Endothelial cell of umbilical vein (primary cell): ENCODE measurements around the gene PRSS33. TPM values are rescaled to one million over a fixed set of nuclear protein-coding genes. Genes with fewer than 3 reads are reported as not detected.

Experiments
- BruUV-seq: library from RNA; stranded (reverse); fragments of 400-500 nt; replicated peaks from 2 replicates; lab custom pipeline; 2021; lab: Mats Ljungman, UMichigan
- CTCF ChIA-PET: fragments of 300-600, 350-600 bp; sonication (Branson Sonifier 250); formaldehyde crosslinking; loops from one replicate; lab custom pipeline; 2021; ENCODE audit warnings: antibody characterized with exemption, inconsistent platforms; lab: Charles Lee
- POLR2A ChIA-PET: fragments of 300-600, 350-600 bp; sonication (Branson Sonifier 250); formaldehyde crosslinking; loops from one replicate; lab custom pipeline; 2021; ENCODE audit warnings: antibody characterized with exemption, inconsistent platforms; lab: Charles Lee
- DNase-seq: peaks from one replicate; pipeline ENCODE4 v3.0.0-alpha.2; 2011; ENCODE audit warnings: low read depth, low spot score
- FAIRE-seq: peaks from 2 replicates; lab custom pipeline; 2011; peaks lifted over from hg19 to GRCh38; lab: Jason Lieb, UNC
- H2AFZ ChIP-seq: 2 replicates; pipeline ENCODE4 v1.6.0; 2012; ENCODE audit warnings: low read depth, low read length, control low read depth, inconsistent platforms
- H3K27ac ChIP-seq: 2 replicates; pipeline ENCODE4 v1.5.1; 2011; ENCODE audit warnings: low read depth, mild to moderate bottlenecking, control low read depth, low read length, moderate library complexity; ENCODE audit not compliant: insufficient read depth
- H3K27me3 ChIP-seq, 2 experiments: 2 replicates each; pipeline versions ENCODE4 v1.6.0 to v1.6.1; 2011; ENCODE audit warnings: low read length in 2 of 2, mixed read lengths in 1 of 2; ENCODE audit not compliant: control insufficient read depth in 2 of 2, insufficient read depth in 2 of 2
- H3K36me3 ChIP-seq, 2 experiments: 2 replicates in 1 of 2; 3 replicates in 1 of 2; pipeline ENCODE4 v1.5.1; 2011; ENCODE audit warnings: low read length in 2 of 2, mild to moderate bottlenecking in 1 of 2, moderate library complexity in 1 of 2; ENCODE audit not compliant: control insufficient read depth in 2 of 2, insufficient read depth in 2 of 2; ENCODE audit errors: extremely low read depth in 1 of 2
- H3K4me1 ChIP-seq: 3 replicates; pipeline ENCODE4 v1.5.1; 2011; ENCODE audit warnings: mild to moderate bottlenecking, low read length; ENCODE audit not compliant: control insufficient read depth, insufficient read depth; ENCODE audit errors: extremely low read depth
- H3K4me2 ChIP-seq: 2 replicates; pipeline ENCODE4 v1.6.1; 2011; ENCODE audit warnings: low read length, control low read depth, mixed read lengths; ENCODE audit not compliant: insufficient read depth
- H3K4me3 ChIP-seq, 3 experiments: fragments of 200-600 bp in 1 of 3; sonication (generic), shearing (Covaris generic) in 1 of 3; replicated peaks in 1 of 3; 2 replicates each; pipeline ENCODE4 v1.5.1; 2011 to 2016; ENCODE audit warnings: control low read depth in 3 of 3, low read length in 3 of 3, mild to moderate bottlenecking in 2 of 3, inconsistent platforms in 1 of 3, low read depth in 1 of 3, moderate library complexity in 1 of 3; ENCODE audit not compliant: insufficient read depth in 1 of 3
- H3K79me2 ChIP-seq: 2 replicates; pipeline ENCODE4 v1.6.0; 2012; ENCODE audit warnings: low read length, inconsistent platforms; ENCODE audit not compliant: control insufficient read depth, insufficient read depth
- H3K9ac ChIP-seq: replicated peaks from 2 replicates; pipeline ENCODE3; 2011; ENCODE audit warnings: low read length, control low read depth; ENCODE audit not compliant: insufficient read depth; ENCODE audit errors: extremely low read depth
- H3K9me1 ChIP-seq: replicated peaks from 3 replicates; pipeline ENCODE4 v1.6.0; 2011; ENCODE audit warnings: mild to moderate bottlenecking, low read length; ENCODE audit not compliant: control insufficient read depth, insufficient read depth; ENCODE audit errors: extremely low read depth
- H3K9me3 ChIP-seq: replicated peaks from 2 replicates; pipeline ENCODE4 v1.5.1; 2012; ENCODE audit warnings: low read length, inconsistent platforms; ENCODE audit not compliant: control insufficient read depth, insufficient read depth
- H4K20me1 ChIP-seq: replicated peaks from 2 replicates; pipeline ENCODE3; 2011; ENCODE audit warnings: mild to moderate bottlenecking, low read length; ENCODE audit not compliant: control insufficient read depth, insufficient read depth; ENCODE audit errors: extremely low read depth
- CTCF ChIP-seq, 2 donors: IDR thresholded peaks; 1 replicate in 1 of 2; 2 replicates in 1 of 2; pipeline ENCODE4 v1.5.1; 2011; ENCODE audit warnings: low read length in 2 of 2, mild to moderate bottlenecking in 2 of 2, moderate library complexity in 2 of 2, control low read depth in 1 of 2, inconsistent platforms in 1 of 2, low read depth in 1 of 2; ENCODE audit not compliant: insufficient read depth in 1 of 2; ENCODE audit errors: extremely low read depth in 1 of 2
- GATA2 ChIP-seq: IDR thresholded peaks from 2 replicates; pipeline ENCODE4 v1.7.0; 2011; ENCODE audit warnings: low read depth, mild to moderate bottlenecking, moderate library complexity, mixed read lengths, low read length; ENCODE audit not compliant: insufficient read length, insufficient read depth
- JUN ChIP-seq: IDR thresholded peaks from 2 replicates; pipeline ENCODE4 v1.6.1; 2011; ENCODE audit warnings: borderline replicate concordance, low read depth; ENCODE audit not compliant: insufficient read length, insufficient read depth
- POLR2A ChIP-seq: IDR thresholded peaks from 2 replicates; pipeline ENCODE4 v1.6.1; 2012; ENCODE audit warnings: low read depth, mild to moderate bottlenecking, control low read depth, low read length
- POLR2AphosphoS5 ChIP-seq: IDR thresholded peaks from 2 replicates; pipeline ENCODE4 v1.6.1; 2012; ENCODE audit warnings: low read depth, mild to moderate bottlenecking, control low read depth, low read length, moderate library complexity; ENCODE audit not compliant: insufficient read depth
- dilution Hi-C: fragments of 300-500 bp; cut with MboI; formaldehyde crosslinking; loops from one replicate; pipeline ENCODE4 v1.15.0; 2019; ENCODE audit warnings: low sequenced_read_pairs; ENCODE audit not compliant: extremely low pct_ligation_motif_present
- intact Hi-C: fragments of 100-400 bp; cut with micrococcal nuclease; formaldehyde crosslinking; loops from one replicate; pipeline ENCODE4 v1.10.0; 2022
- polyA plus RNA-seq, 4 experiments: library from polyadenylated mRNA; depleted of rRNA in 3 of 4; stranded (reverse) in 3 of 4; unstranded in 1 of 4; fragments of >200 nt; gene quantifications; 2 replicates each; pipeline versions ENCODE4 v1.2.1 to v1.2.3, GENCODE V29; 2011 to 2012; ENCODE audit warnings: missing spikeins in 1 of 4
- total RNA-seq: library from RNA; stranded (reverse); gene quantifications from 2 replicates; pipeline ENCODE4 v1.2.3, GENCODE V29; 2021

PRSS33 gene
- total and polyA plus RNA-seq, 2 donors (not counting 3 experiments of a cell fraction or from before 2014, with no cell fraction given): not detected

GRCh38 chr16:2821487-2822157, 34.3 kb upstream of the PRSS33 start:
- CTCF ChIA-PET: interaction anchor here (1.0 to 2.4 kb wide), 2 partner anchors 11 to 17 kb away, joined by 4 to 12 read pairs; no protein-coding TSS in a partner anchor
- Histone ChIP-seq H3K4me1 (no peaks in the 10 kb centered on the region), H2AFZ (no peak overlapping the region), H3K4me3 (no peak overlapping the region), H3K36me3 (no peaks in the 10 kb centered on the region), H3K27me3 (no peaks in the 10 kb centered on the region), H3K4me2 (no peak overlapping the region), H3K9me1 (no peaks in the 10 kb centered on the region), H3K9me3 (no peaks in the 10 kb centered on the region), H3K9ac (no peak overlapping the region), H3K79me2 (no peaks in the 10 kb centered on the region), H3K27ac (no peak overlapping the region), H4K20me1 (no peaks in the 10 kb centered on the region)
- TF ChIP-seq GATA2 (no peak), POLR2AphosphoS5 (no peak), CTCF (IDR thresholded peaks at IDR 0.05; ENCODE audit: extremely low read depth in 1 of 2, insufficient read depth in 1 of 2, low read depth in 1 of 2, low read length in 2 of 2) (no peak), JUN (no peak), POLR2A (no peak)
- POLR2A ChIA-PET: no interaction called here
- no peak for DNase-seq
- dilution Hi-C loops (no loop called here), intact Hi-C loops (no loop called here)
- no TSS peak for BruUV-seq
- FAIRE-seq: no peak
